Measurements from ENCODE around the gene TACO1. TPM values are rescaled to one million over a fixed set of nuclear protein-coding genes. Genes with fewer than 3 reads are reported as not detected.

The TACO1 gene
- total and polyA plus RNA-seq, 2 experiments from 2014 or later: 15.4 to 19.9 TPM

GRCh38 chr17:63609816-63610573 lies 9.3 kb downstream of the TACO1 start:
- Mint-ChIP-seq H3K4me1 (no peaks in the 10 kb centered on the region), H3K27ac (no peak overlapping the region), H3K9me3 (no peaks in the 10 kb centered on the region), H3K4me3 (no peak overlapping the region), H3K27me3 (ENCODE audit: insufficient read depth, low read depth, poor library complexity) (no peaks in the 10 kb centered on the region), H3K36me3 (ENCODE audit: low read depth) (peaks cover 44% of the 10 kb centered on the region)
- Histone ChIP-seq H2AFZ (no peak overlapping the region), H3F3A (replicated peaks; ENCODE audit: low read depth) (0 out of 2 replicates have a peak, but pooled peaks cover 3% of the 10 kb centered on the region), H3K36me3 (ENCODE audit: insufficient read depth) (0 out of 2 replicates have a peak, but pooled peaks cover 6% of the 10 kb centered on the region), H3K4me3 (no peak overlapping the region), H3K27ac (ENCODE audit: low read depth) (no peak overlapping the region), H4K20me1 (replicated peaks; ENCODE audit: insufficient read depth) (no peaks in the 10 kb centered on the region), H3K4me2 (no peak overlapping the region), H3K9me2 (ENCODE audit: insufficient read depth) (no peaks in the 10 kb centered on the region), H3K4me1 (ENCODE audit: insufficient read depth) (no peaks in the 10 kb centered on the region), H3K79me2 (replicated peaks; ENCODE audit: insufficient read depth) (no peaks in the 10 kb centered on the region), H3K27me3 (ENCODE audit: insufficient read depth) (no peaks in the 10 kb centered on the region)
- TF ChIP-seq NANOG (IDR thresholded peaks at IDR 0.05; ENCODE audit: borderline replicate concordance) (no peak), ZNF462 (CRISPR knock-in tag; IDR thresholded peaks at IDR 0.05) (no peak)
- ATAC-seq (no peak), DNase-seq (ENCODE audit: low spot score) (no peak)

GRCh38 chr17:63610854-63611253 lies 10.2 kb downstream of the TACO1 start:
- H3K36me3 Mint-ChIP-seq (ENCODE audit: low read depth): peaks cover 38% of the 10 kb centered on the region
- TF ChIP-seq ZNF331 (CRISPR knock-in tag; IDR thresholded peaks at IDR 0.05; ENCODE audit: low read depth): no peak
- no peak for TF ChIP-seq CREB1 (CRISPR knock-in tag; IDR thresholded peaks at IDR 0.05; ENCODE audit: low read depth)
- TF ChIP-seq JUNB (IDR thresholded peaks at IDR 0.05; ENCODE audit: unreplicated experiment): no peak
- no peak for TF ChIP-seq ETS1 (IDR thresholded peaks at IDR 0.05)
- TF ChIP-seq EZH2 (IDR thresholded peaks at IDR 0.05; ENCODE audit: low read depth, unreplicated experiment): no peak
- TF ChIP-seq ZNF114 (CRISPR knock-in tag; IDR thresholded peaks at IDR 0.05): no peak
- no peak for TF ChIP-seq STAT1 (IDR thresholded peaks at IDR 0.05; ENCODE audit: unreplicated experiment)

More at GRCh38 chr17:63610854-63611253, 10.2 kb downstream of the TACO1 start:
- H3K27ac Mint-ChIP-seq: no peak overlapping the region
- H3K4me3 ChIP-seq: no peak overlapping the region
- 0 out of 2 replicates have a peak, but pooled peaks cover 6% of the 10 kb centered on the region for H3K36me3 ChIP-seq (ENCODE audit: insufficient read depth)
- DNase-seq (ENCODE audit: low spot score) (no peak), ATAC-seq (no peak)
- no peak overlapping the region for H2AFZ ChIP-seq
- H4K20me1 ChIP-seq (replicated peaks; ENCODE audit: insufficient read depth): no peaks in the 10 kb centered on the region
- H3K27me3 Mint-ChIP-seq (ENCODE audit: insufficient read depth, low read depth, poor library complexity): no peaks in the 10 kb centered on the region
- H3K4me1 Mint-ChIP-seq: no peaks in the 10 kb centered on the region
- no peaks in the 10 kb centered on the region for H3K27me3 ChIP-seq (ENCODE audit: insufficient read depth)
- no peaks in the 10 kb centered on the region for H3K9me2 ChIP-seq (ENCODE audit: insufficient read depth)
- H3K4me3 Mint-ChIP-seq: no peak overlapping the region
- no peaks in the 10 kb centered on the region for H3K9me3 Mint-ChIP-seq
- H3F3A ChIP-seq (replicated peaks; ENCODE audit: low read depth): 0 out of 2 replicates have a peak, but pooled peaks cover 3% of the 10 kb centered on the region
- no peak overlapping the region for H3K27ac ChIP-seq (ENCODE audit: low read depth)
- no peaks in the 10 kb centered on the region for H3K79me2 ChIP-seq (replicated peaks; ENCODE audit: insufficient read depth)
- no peaks in the 10 kb centered on the region for H3K4me1 ChIP-seq (ENCODE audit: insufficient read depth)
- H3K4me2 ChIP-seq: no peak overlapping the region

Measured in GM23338 (cell line).